ENCODE data around the gene MPHOSPH10.
"Not testable (repeated sequence)": the region's sequence is repeated elsewhere in the genome, so short reads cannot be mapped to it uniquely, and the experiment has no call there.

DNA sequence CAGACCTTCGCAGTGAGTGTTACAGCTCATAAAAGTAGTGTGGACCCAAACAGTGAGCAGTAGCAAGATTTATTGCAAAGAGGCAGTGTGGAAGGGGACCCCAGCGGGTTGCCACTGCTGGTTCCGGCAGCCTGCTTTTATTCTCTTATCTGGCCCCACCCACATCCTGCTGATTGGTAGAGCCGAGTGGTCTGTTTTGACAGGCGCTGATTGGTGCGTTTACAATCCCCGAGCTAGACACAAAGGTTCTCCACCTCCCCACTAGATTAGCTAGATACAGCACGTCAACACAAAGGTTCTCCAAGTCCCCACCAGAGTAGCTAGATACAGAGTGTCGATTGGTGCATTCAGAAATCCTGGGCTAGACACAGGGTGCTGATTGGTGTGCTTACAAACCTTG, 38.6 kb upstream of the MPHOSPH10 start:
- not testable (repeated sequence) for TF ChIP-seq CTCF, POLR2A, EP300 (IDR thresholded peaks at IDR 0.05)
